HG02970 (cell line): ENCODE data around the gene PDZD7.

Experiments used
- ATAC-seq: cut with Tn5 transposase; IDR thresholded peaks from one replicate; pipeline ENCODE4 v1.9.1; 2021; ENCODE audit warnings: mild to moderate bottlenecking, moderate library complexity, moderate number of reproducible peaks; ENCODE audit not compliant: unreplicated experiment, low FRiP score

Gene PDZD7

GRCh38 chr10:100972115-100972903 lies 58.6 kb downstream of the PDZD7 start:
- ATAC-seq, result no peak

DNA sequence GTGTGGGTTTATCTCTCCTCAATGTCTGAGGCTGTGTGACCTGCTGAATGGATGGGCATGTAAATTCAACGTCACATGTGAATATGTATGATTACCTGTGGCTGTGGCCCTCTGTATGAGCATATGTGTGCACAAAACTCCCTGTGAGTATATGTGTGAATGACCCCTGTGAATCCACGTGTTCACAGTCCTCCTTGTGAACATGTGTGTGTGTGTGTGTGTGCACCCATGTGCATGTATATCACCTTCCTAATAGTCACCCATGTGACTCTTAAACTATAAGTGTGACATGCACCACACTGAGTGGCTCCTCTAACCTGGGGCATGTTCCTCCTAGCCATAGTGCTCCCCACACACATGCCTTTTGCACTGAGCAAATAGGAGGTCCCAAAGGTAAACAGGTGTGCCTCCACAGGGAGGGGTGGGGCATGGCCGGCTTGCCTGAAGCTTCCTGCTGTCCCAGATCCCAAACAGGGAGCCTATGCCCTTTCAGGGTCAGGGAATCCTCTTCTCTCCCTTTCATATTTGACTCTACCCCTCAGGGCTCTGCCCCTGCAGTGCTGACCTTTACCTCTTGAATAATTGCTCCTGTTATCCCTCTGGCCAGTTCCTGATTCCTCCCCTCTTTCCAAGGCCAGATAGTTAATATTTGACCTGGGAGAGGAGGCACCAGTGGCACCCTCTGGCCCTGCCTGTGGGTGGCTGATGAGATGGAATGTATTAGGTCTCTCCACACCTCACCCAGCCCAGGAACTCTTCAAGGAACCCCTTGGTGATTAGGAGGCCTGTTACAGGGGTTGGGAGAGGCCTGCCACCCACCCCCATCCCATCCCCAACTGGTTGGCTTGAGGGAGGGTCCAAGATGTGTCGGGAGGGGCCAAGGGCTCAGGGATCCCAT lies 59.8 kb downstream of the PDZD7 start:
- no peak for ATAC-seq

DNA sequence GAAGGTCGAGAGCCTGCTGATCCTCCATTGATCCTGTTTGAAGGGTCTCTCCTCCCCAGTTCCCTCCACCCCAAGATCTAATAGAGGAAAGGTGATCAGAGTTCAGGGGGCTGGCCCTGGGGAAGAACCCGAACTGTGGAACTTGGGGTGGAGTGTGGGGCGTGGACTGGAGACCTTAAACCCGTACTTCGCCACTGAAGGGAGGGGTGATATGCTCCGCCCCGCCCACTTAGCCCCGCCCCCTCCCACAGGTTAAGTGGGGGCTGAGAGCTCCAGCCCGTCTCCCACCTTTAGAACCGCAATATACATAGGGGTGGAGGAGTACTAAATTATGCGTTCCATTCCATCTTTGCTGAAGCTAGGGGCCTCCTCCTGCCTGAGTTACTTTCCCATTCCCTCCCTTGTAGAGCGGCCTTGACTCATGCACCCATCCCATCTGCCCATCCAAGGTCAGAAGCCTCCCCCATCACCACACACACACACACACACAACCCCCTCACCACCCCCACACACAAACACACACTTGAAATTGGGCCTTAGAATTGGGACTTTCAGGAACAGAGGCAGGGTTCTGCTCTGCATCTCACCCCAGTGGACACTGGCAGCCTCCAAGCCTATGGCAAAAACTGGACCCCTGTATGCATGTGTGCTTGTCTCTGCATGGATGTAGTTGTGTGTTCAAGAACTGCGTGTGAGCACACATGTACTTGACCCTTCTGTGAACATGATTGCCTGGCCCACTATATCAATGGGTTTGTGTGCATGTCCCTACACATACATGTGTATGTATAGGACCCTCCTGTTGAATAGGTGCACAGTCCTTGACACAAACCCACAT lies 60.6 kb downstream of the PDZD7 start:
- no peak for ATAC-seq

DNA sequence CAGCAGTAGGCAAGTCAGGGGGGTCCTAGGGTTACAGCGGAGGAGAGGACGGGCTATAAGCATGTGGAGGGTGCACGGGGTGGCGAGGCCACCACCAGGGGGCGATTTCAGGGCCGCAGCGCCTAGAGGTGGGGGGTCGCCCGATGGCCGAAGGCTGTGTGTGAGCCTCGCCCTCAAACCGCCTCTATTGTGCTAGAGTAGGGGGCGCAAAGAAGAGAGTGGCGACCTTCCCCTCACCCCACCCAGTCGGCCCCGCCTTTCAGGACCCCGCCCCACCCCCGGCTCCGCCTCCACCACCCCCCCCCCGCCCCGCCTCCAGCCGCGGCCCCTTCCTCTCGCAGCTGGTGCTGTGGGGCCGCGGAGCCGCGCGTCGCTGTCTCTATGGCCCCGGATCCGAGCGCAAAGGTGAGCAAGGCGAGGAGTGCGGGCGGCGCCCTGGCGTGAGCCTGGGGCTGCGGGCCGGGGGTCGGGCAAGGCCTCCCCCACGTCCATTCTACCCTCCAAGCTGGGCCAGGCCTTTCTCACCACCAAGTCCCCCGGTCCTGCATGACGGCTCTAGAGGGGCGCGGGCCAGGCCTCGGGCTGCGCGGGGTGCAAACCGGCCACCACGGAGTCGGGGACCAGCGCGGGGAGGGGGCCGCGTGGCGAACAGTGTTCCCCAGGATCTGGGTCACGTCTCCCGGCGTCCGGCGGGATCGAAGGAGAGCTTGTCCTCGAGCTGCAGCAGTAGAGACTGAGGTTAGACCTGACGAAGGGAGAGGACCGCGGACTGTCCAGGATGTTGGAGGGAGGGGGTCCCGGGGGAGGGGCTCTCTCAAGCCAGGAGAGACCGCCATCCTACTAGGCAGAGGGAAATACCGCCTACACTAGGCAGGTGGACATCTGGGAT lies 61.5 kb downstream of the PDZD7 start, which contains the start of gene SEMA4G:
TSS of gene SEMA4G (plus strand) at position 318 of the 889 bp plus-strand sequence. CDS start 3,409 bp downstream, outside the sequence.
- no peak for ATAC-seq

- ATAC-seq, result no peak
Observed at GRCh38 chr10:100968863-100969186, 62.1 kb downstream of the PDZD7 start.

GRCh38 chr10:100968062-100968736 lies 62.7 kb downstream of the PDZD7 start:
- no peak for ATAC-seq

- ATAC-seq, result no peak
Observed at GRCh38 chr10:100967332-100967731, 63.6 kb downstream of the PDZD7 start.

DNA sequence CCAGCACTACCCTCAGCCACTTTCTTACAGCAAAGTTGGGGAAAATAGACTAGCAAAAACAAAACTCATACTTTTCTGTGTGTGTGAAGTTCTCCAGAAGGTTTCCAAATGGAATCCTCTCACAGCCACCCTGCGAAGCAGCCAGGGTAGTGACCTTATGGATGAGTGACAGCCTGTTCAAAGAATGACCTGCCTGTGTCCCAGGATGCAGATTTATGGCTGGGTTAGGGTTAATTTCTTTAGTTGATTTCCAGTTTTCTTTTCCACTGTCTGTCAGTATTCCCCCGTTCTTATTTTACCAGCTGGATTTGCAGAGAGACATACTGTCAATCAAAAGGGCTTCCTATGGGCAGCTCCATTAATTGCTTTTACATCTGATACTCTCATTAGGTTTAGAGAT lies 64.0 kb downstream of the PDZD7 start:
- ATAC-seq, result no peak

- no peak for ATAC-seq
Observed at GRCh38 chr10:100965820-100966219, 65.1 kb downstream of the PDZD7 start.

GRCh38 chr10:100963826-100964225 lies 67.1 kb downstream of the PDZD7 start:
- no peak for ATAC-seq

DNA sequence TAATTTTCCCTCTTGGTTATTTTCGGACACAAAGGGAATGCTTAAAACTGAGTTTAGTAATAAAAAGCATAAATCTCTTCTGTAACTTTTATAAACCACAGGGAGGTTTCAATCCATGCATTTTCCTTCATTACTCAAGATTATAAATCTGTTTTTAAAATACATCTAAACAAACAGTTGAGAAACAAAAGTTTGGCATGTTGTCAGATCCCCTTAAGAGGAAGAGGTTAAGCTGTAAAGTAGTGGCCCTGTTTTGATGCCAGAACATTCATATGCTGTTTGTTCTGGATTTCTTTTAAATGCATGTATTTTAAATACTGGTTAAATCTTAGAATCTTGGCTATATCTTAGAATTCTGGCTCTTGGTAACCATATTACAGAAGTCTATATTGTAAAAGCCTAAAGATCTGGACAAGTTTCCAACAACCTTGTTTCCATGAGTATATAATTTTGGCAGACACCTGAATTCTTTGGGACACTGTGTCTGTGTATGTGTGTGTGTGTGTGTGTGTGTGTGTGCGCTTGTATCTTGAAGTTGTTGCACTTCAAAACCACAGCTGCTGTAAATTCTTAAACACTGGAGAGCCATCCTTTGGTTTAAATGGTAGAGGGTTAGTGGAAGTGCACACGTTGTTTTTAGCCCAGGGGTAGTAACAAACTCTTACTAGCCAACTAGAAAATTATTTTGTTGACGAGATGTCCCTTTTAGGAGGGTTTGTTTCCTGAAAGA lies 68.4 kb downstream of the PDZD7 start:
- ATAC-seq, result no peak

GRCh38 chr10:100960251-100960650 lies 70.7 kb downstream of the PDZD7 start:
- ATAC-seq, result no peak
